Liver (tissue), 9 donors: ENCODE data around the gene ATXN7L1. TPM values are rescaled to one million over a fixed set of nuclear protein-coding genes. Genes with fewer than 3 reads are reported as not detected.

Experiments used
- DNase-seq: peaks from one replicate; pipeline ENCODE4 v3.0.0-alpha.2; 2017; ENCODE audit warnings: low spot score
- H3K27ac ChIP-seq, 2 donors: one replicate each; pipeline ENCODE4 v1.7.0; 2013; ENCODE audit warnings: inconsistent platforms in 2 of 2, low read length in 2 of 2, control low read depth in 1 of 2, low read depth in 1 of 2, mild to moderate bottlenecking in 1 of 2
- H3K27me3 ChIP-seq, 4 donors: one replicate each; pipeline versions ENCODE4 v1.6.1 to v1.7.0; 2013; ENCODE audit warnings: low read length in 3 of 4, inconsistent platforms in 1 of 4, mild to moderate bottlenecking in 1 of 4, moderate library complexity in 1 of 4; ENCODE audit not compliant: control insufficient read depth in 4 of 4, insufficient read depth in 4 of 4
- H3K36me3 ChIP-seq, 4 donors: one replicate each; pipeline versions ENCODE4 v1.6.1 to v1.7.0; 2013; ENCODE audit warnings: low read length in 3 of 4, mild to moderate bottlenecking in 3 of 4, low read depth in 1 of 4, moderate library complexity in 1 of 4; ENCODE audit not compliant: control insufficient read depth in 4 of 4, insufficient read depth in 3 of 4
- H3K4me1 ChIP-seq, 4 donors: one replicate each; pipeline versions ENCODE4 v1.6.1 to v1.7.0; 2013; ENCODE audit warnings: low read length in 3 of 4, mild to moderate bottlenecking in 3 of 4, moderate library complexity in 1 of 4; ENCODE audit not compliant: control insufficient read depth in 4 of 4, insufficient read depth in 4 of 4
- H3K4me3 ChIP-seq, 3 donors: one replicate each; pipeline versions ENCODE4 v1.6.1 to v1.7.0; 2013; ENCODE audit warnings: low read length in 3 of 3, control low read depth in 1 of 3, low read depth in 1 of 3, mild to moderate bottlenecking in 1 of 3
- H3K9ac ChIP-seq, 2 donors: one replicate each; pipeline ENCODE4 v1.7.0; 2013; ENCODE audit warnings: low read length in 2 of 2, mild to moderate bottlenecking in 2 of 2, moderate library complexity in 2 of 2, control low read depth in 1 of 2, low read depth in 1 of 2
- H3K9me3 ChIP-seq, 4 donors: one replicate each; pipeline versions ENCODE4 v1.6.1 to v1.7.0; 2013; ENCODE audit warnings: low read length in 3 of 4; ENCODE audit not compliant: control insufficient read depth in 4 of 4
- ATF3 ChIP-seq: IDR thresholded peaks from 2 replicates; pipeline ENCODE4 v1.6.1; 2016; ENCODE audit warnings: antibody characterized with exemption
- CTCF ChIP-seq: fragments of 150-350 bp; IDR thresholded peaks from 2 replicates; pipeline ENCODE4 v1.5.1; 2017; ENCODE audit warnings: improper control_type of control experiment, low read depth, low read length; ENCODE audit not compliant: missing input control
- FOXA1 ChIP-seq: IDR thresholded peaks from 2 replicates; pipeline ENCODE4 v1.6.1; 2016; ENCODE audit warnings: antibody characterized with exemption
- FOXA2 ChIP-seq: IDR thresholded peaks from 2 replicates; pipeline ENCODE4 v1.6.1; 2016; ENCODE audit warnings: antibody characterized with exemption
- GABPA ChIP-seq, 2 donors: IDR thresholded peaks in 1 of 2; conservative IDR thresholded peaks in 1 of 2; 2 replicates each; pipeline ENCODE4 v1.6.1; 2016; ENCODE audit warnings: antibody characterized with exemption in 2 of 2, mild to moderate bottlenecking in 1 of 2, moderate library complexity in 1 of 2
- HNF4A ChIP-seq, 2 donors: conservative IDR thresholded peaks; 2 replicates each; pipeline ENCODE4 v1.6.1; 2016; ENCODE audit warnings: antibody characterized with exemption in 2 of 2, mild to moderate bottlenecking in 2 of 2
- HNF4G ChIP-seq: IDR thresholded peaks from 2 replicates; pipeline ENCODE4 v1.6.1; 2016; ENCODE audit warnings: antibody characterized with exemption
- JUND ChIP-seq, 2 donors: IDR thresholded peaks; 2 replicates each; pipeline ENCODE4 v1.6.1; 2016; ENCODE audit warnings: antibody characterized with exemption in 2 of 2
- MAX ChIP-seq: IDR thresholded peaks from 2 replicates; pipeline ENCODE4 v1.6.1; 2016; ENCODE audit warnings: antibody characterized with exemption
- NR2F2 ChIP-seq: IDR thresholded peaks from 2 replicates; pipeline ENCODE4 v1.6.1; 2016; ENCODE audit warnings: antibody characterized with exemption
- REST ChIP-seq: IDR thresholded peaks from 2 replicates; pipeline ENCODE4 v1.6.1; 2016; ENCODE audit warnings: antibody characterized with exemption, mild to moderate bottlenecking
- TAF1 ChIP-seq: conservative IDR thresholded peaks from 2 replicates; pipeline ENCODE4 v1.6.1; 2016; ENCODE audit warnings: antibody characterized with exemption, mild to moderate bottlenecking
- YY1 ChIP-seq: IDR thresholded peaks from 2 replicates; pipeline ENCODE4 v1.6.1; 2016; ENCODE audit warnings: antibody characterized with exemption, mild to moderate bottlenecking
- ZBTB33 ChIP-seq: IDR thresholded peaks from 2 replicates; pipeline ENCODE4 v1.6.1; 2016; ENCODE audit warnings: antibody characterized with exemption
- WGBS: extraction: QIAGEN DNeasy Blood & Tissue Kit; methylation state at CpG from one replicate; pipeline ENCODE4 v1.1.7; 2013; 5-methylcytosine and 5-hydroxymethylcytosine counted together
- polyA plus RNA-seq, 2 donors: library from polyadenylated mRNA; stranded (reverse) in 1 of 2; unstranded in 1 of 2; fragments of 200-250 nt in 1 of 2; fragments of >200 nt in 1 of 2; fragmentation: Nextera tagmentation in 1 of 2; extraction: Ambion mirVana in 1 of 2; gene quantifications; one replicate each; pipeline versions ENCODE4 v1.2.1 to v1.2.3, GENCODE V29; 2013 to 2015
- total RNA-seq, 2 donors: library from RNA; depleted of rRNA; stranded (reverse); fragments of >200 nt; gene quantifications; one replicate each; pipeline ENCODE4 v1.2.3, GENCODE V29; 2014
- donor health status: healthy.
- donor health status: healthy.
- donor health status: healthy.
- donor health status: healthy.
- donor health status: healthy.

Gene ATXN7L1
- total and polyA plus RNA-seq, 4 donors, result 2.1 to 7.4 (median 5.3) TPM

- no peak for TF ChIP-seq ATF3
- no peak for TF ChIP-seq YY1
Measured at GRCh38 chr7:105723572-105723971, 152.8 kb downstream of the ATXN7L1 start (continued).

- TF ChIP-seq CTCF (no peak), YY1 (no peak)
- WGBS, result 95% methylated on average over 5 of the region's 5 CpGs
- DNase-seq, result no peak
Measured at GRCh38 chr7:105721571-105722104, 154.8 kb downstream of the ATXN7L1 start.

GRCh38 chr7:105719919-105720318 is 156.5 kb downstream of the ATXN7L1 start:
- 95% methylated on average over 4 of the region's 4 CpGs for WGBS
- Histone ChIP-seq H3K27ac (no peak overlapping the region), H3K9ac (no peak overlapping the region), H3K4me3 (no peak overlapping the region), H3K9me3 (no peaks in the 10 kb centered on the region), H3K36me3 (no peaks in the 10 kb centered on the region), H3K4me1 (peaks cover 2 to 9% (median 4%) of the 10 kb centered on the region in 4 donors), H3K27me3 (no peaks in the 10 kb centered on the region)
- no peak for DNase-seq
- TF ChIP-seq ATF3 (no peak), ZBTB33 (no peak), FOXA2 (no peak), GABPA (IDR thresholded peaks at IDR 0.05 in 1 of 2, conservative IDR thresholded peaks at IDR 0.05 in 1 of 2) (no peak), TAF1 (no peak), YY1 (no peak), MAX (no peak)

More at GRCh38 chr7:105721571-105722104, 154.8 kb downstream of the ATXN7L1 start:
- H3K4me3 ChIP-seq, result no peak overlapping the region
- no peaks in the 10 kb centered on the region for H3K27me3 ChIP-seq
- H3K9me3 ChIP-seq, result no peaks in the 10 kb centered on the region
- H3K9ac ChIP-seq, result no peak overlapping the region
- no peak overlapping the region for H3K27ac ChIP-seq
- peaks cover 2 to 9% (median 4%) of the 10 kb centered on the region in 4 donors for H3K4me1 ChIP-seq
- H3K36me3 ChIP-seq, result peaks cover 0 to 3% (median 0%) of the 10 kb centered on the region in 4 donors

GRCh38 chr7:105719395-105719794 is 157.0 kb downstream of the ATXN7L1 start:
- no peak for DNase-seq
- no peak overlapping the region for H3K27ac ChIP-seq
- 96% methylated on average over 2 of the region's 2 CpGs for WGBS
- H3K27me3 ChIP-seq, result no peaks in the 10 kb centered on the region
- H3K4me3 ChIP-seq, result no peak overlapping the region
- H3K9ac ChIP-seq, result no peak overlapping the region
- peaks cover 2 to 9% (median 4%) of the 10 kb centered on the region in 4 donors for H3K4me1 ChIP-seq
- H3K9me3 ChIP-seq, result no peaks in the 10 kb centered on the region
- H3K36me3 ChIP-seq, result no peaks in the 10 kb centered on the region
- TF ChIP-seq ATF3, result no peak
- no peak for TF ChIP-seq GABPA (IDR thresholded peaks at IDR 0.05 in 1 of 2, conservative IDR thresholded peaks at IDR 0.05 in 1 of 2)
- no peak for TF ChIP-seq HNF4G
- TF ChIP-seq REST, result no peak
- no peak for TF ChIP-seq FOXA1
- TF ChIP-seq NR2F2, result no peak
- TF ChIP-seq HNF4A (conservative IDR thresholded peaks at IDR 0.05), result no peak
- TF ChIP-seq CTCF, result no peak
- no peak for TF ChIP-seq JUND (IDR thresholded peaks at IDR 0.05)
